Measurements from ENCODE around the gene KLF1. TPM values are rescaled to one million over a fixed set of nuclear protein-coding genes. Genes with fewer than 3 reads are reported as not detected.
"Not testable (repeated sequence)": the region's sequence is repeated elsewhere in the genome, so short reads cannot be mapped to it uniquely, and the experiment has no call there.

KLF1 gene
- total RNA-seq, 2 donors from 2014 or later: 0.61 TPM; not detected in 1

DNA sequence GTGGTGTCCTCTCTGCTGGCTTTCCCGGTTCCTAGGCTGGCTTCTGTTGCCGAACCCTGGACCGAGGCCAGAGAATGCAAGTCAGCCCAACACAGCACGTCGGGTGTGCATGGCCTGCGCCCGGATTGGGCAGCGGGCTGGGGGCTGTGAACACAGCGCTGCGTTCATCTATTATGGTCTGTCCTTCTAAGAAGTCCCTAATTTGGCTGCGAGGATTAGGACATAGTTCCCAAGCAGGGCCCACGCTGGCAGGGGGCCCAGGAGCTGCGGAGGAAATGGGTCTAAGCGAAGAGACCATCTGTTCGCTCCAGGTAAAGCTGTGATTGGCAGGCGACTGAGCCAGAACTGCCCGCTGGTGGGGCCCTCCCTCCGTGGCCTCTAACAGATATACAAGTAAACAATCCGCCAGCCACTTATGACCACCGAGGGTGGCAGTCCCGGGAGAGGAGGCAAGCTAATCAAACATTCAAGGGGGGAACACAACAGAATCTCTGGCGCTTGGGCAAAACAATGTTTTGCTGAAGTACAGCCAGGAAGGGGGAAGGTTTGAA is 26.1 kb upstream of the KLF1 start:
- Mint-ChIP-seq H3K27me3 (no peaks in the 10 kb centered on the region), H3K4me1 (peaks cover 8% of the 10 kb centered on the region), H3K27ac (peak overlapping the region; percentile 85), H3K9me3 (no peaks in the 10 kb centered on the region), H3K36me3 (ENCODE audit: low read depth) (no peaks in the 10 kb centered on the region), H3K4me3 (no peak overlapping the region)
- no peak for ATAC-seq (replicated peaks)

DNA sequence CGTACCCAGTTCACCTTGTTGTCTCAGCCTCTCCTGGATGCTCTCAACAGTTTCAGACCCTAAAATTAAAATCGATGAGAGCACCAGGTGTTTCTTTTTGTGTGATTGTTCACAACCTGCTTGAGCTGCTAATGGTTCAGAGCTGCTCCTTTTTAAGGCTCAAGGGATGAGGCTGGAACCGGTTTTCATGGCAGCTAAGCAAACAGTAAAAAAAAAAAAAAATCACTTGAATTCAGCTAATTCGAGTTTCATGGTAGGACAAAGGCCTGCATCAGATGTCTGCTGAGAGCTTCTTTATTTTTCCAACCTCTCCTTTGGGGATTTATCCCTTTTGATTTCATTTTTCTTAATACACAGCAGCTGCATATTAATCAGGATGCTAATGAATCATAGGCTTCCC is 25.6 kb upstream of the KLF1 start:
- peaks cover 8% of the 10 kb centered on the region for H3K4me1 Mint-ChIP-seq
- H3K9me3 Mint-ChIP-seq: no peaks in the 10 kb centered on the region
- H3K36me3 Mint-ChIP-seq (ENCODE audit: low read depth): no peaks in the 10 kb centered on the region
- H3K27me3 Mint-ChIP-seq: no peaks in the 10 kb centered on the region
- H3K4me3 Mint-ChIP-seq: no peak overlapping the region
- no peak for ATAC-seq (replicated peaks)
- H3K27ac Mint-ChIP-seq: peak overlapping the region; percentile 7

DNA sequence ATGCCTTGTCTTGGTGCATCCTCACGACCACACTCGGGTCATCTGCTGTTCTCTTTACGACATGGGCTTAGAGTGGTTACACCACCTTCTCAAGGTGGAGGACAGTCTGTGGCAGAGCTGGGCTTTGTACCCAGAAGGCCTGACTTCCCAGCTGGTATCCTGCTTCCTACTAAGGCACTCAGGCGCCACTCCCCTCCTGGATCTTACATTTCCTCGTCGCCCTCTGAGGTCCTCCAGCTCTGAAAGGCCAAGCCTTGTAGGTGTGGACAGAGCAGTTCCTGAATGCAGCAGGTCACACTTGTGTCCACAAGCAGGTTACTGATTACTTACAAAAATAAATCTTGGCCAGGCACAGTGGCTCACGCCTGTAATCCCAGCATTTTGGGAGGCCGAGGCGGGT is 20.2 kb upstream of the KLF1 start:
- Mint-ChIP-seq H3K4me1 (no peaks in the 10 kb centered on the region), H3K36me3 (ENCODE audit: low read depth) (peaks cover 4% of the 10 kb centered on the region), H3K4me3 (no peak overlapping the region), H3K27me3 (no peaks in the 10 kb centered on the region), H3K27ac (no peak overlapping the region), H3K9me3 (no peaks in the 10 kb centered on the region)
- no peak for ATAC-seq (replicated peaks)

DNA sequence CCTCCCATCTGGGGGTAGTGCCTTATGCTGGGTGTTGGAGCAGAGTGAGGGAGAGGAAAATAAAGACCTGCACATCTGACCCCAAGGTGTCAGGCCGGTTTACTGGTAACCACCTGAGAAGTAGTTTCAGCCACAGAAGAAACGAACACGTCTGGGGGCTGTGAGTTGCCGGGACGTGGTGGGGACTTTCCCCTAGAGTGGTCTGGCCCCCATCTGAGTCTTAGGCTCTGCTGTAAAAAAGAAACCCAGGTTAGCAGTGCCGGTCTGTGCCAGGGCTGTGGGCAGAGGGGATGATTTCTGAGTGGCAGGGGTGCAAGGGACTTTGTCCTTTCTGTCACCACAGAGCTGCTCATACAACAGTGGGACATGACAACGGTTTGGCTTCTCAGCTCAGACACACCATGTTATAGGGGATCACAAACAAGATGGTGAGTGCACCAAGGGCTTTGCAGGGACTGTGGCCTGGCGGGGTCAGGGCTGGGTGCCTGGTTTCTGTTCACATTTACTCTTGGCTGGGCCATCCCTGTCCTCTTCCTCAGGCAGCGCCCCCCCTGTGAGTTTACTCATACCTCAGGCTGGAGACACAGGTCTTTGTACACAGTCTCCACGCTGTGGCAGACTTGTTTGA is 13.0 kb upstream of the KLF1 start:
- H3K36me3 Mint-ChIP-seq (ENCODE audit: low read depth): peaks cover 52% of the 10 kb centered on the region
- H3K27ac Mint-ChIP-seq: peak overlapping the region; percentile 73
- no peaks in the 10 kb centered on the region for H3K9me3 Mint-ChIP-seq
- H3K4me3 Mint-ChIP-seq: no peak overlapping the region
- peak; percentile 95 for ATAC-seq (replicated peaks)
- H3K4me1 Mint-ChIP-seq: no peaks in the 10 kb centered on the region
- no peaks in the 10 kb centered on the region for H3K27me3 Mint-ChIP-seq

DNA sequence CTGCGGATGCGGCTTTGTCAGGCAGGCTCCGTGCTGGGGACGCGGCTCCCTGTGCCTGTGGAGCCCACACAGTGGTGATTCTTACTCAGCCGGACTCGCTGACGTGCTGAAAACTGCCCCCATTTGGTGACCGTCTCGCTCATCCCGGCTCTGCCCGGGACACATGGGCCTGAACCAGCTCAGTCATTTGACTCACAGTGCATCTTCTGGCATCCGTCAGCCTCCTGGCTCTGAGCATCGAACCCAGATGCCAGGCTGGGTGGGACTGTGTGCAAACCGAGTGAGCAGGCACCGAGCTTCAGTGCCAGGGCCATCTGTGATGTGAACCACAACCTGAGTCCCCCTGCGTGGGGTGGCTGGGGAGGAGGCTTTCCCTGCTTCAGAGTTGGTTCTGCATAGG is 9.5 kb upstream of the KLF1 start:
- Mint-ChIP-seq H3K27ac (no peak overlapping the region), H3K4me3 (no peak overlapping the region), H3K36me3 (ENCODE audit: low read depth) (peaks cover 72% of the 10 kb centered on the region), H3K27me3 (no peaks in the 10 kb centered on the region), H3K9me3 (no peaks in the 10 kb centered on the region), H3K4me1 (no peaks in the 10 kb centered on the region)
- ATAC-seq (replicated peaks): no peak

DNA sequence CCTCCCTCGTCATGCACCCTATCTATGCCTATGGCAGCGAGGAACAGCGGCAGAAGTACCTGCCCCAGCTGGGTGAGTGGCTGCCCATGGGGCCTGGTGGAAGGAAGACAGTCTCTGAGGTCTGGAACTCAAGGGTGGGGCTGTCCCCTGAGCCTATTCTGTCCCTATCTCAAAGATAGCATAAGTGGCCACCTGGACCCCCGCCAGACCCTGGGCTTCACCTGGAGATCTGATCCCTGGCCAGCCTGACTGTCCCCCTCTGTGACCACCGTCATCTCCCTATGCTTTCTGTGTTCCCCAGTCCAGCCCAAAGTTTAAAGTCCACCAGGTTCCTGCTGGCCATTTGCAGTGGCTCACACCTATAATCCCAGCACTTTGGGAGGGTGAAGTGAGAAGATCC is 6.6 kb upstream of the KLF1 start:
- H3K36me3 Mint-ChIP-seq (ENCODE audit: low read depth): peaks cover 60% of the 10 kb centered on the region
- no peak overlapping the region for H3K27ac Mint-ChIP-seq
- no peaks in the 10 kb centered on the region for H3K9me3 Mint-ChIP-seq
- H3K4me1 Mint-ChIP-seq: peaks cover 9% of the 10 kb centered on the region
- H3K27me3 Mint-ChIP-seq: no peaks in the 10 kb centered on the region
- ATAC-seq (replicated peaks): no peak
- peak overlapping the region; percentile 32 for H3K4me3 Mint-ChIP-seq

DNA sequence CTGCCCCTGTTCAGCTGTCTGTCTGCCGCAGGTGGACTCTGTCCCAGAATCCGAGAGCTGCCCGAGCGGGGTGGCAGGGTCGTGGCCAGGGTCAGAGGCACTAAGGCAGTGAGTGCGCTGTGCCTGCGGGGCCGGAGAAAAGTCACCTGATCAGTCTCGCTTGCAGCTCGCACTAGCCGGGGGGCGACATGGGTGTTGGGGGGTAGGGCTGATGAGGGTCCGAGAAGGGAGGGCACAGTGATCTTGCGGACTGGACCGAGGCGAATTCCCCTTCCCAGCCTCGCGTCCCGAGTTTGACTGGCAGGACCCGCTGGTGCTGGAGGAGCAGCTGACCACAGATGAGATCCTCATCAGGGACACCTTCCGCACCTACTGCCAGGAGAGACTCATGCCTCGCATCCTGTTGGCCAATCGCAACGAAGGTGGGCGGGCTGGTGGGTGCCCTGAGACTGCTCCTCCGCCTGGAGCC is 4.6 kb upstream of the KLF1 start:
- ATAC-seq (replicated peaks): no peak
- Mint-ChIP-seq H3K36me3 (ENCODE audit: low read depth) (peaks cover 44% of the 10 kb centered on the region), H3K9me3 (no peaks in the 10 kb centered on the region), H3K4me3 (peak overlapping the region; percentile 98), H3K27me3 (no peaks in the 10 kb centered on the region), H3K27ac (peak overlapping the region; percentile 95), H3K4me1 (peaks cover 9% of the 10 kb centered on the region)

DNA sequence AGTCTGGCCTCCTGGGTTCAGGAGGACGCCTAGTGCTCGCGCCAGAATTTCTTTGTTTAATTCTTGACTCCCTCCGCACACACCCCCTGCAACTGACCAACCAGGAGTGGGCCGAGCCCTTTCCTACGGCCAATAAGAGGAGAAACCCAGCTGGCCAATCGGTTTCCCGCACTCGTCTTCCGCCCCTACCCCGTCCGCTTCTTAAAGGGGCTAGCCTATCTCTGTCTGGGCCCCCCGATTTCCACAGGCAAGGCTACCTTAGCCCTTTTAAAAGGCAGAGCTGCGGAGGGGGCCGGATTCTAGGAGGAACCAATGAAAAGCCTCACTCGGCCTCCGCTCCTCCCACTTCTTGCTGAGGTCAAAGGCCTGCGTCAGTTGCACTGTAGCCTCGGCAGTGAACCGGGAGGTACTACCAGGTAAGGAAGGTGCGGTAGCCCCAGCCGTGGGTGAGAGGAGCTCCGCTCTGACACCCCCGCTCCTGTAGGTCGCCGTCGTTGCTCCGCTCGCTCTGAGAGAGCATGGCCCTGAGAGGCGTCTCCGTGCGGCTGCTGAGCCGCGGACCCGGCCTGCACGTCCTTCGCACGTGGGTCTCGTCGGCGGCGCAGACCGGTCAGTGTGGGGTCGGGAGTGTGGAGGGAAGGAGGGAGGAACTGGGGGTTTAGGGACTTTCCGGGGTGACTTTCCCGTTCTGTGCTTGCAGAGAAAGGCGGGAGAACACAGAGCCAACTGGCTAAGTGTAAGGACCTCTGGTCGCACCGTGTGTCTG is 4.0 kb upstream of the KLF1 start, which contains the start of gene GCDH:
GCDH (plus strand) TSS at position 374 of the 766 bp plus-strand sequence; CDS start at position 519, 145 bp downstream.
- no peaks in the 10 kb centered on the region for H3K9me3 Mint-ChIP-seq
- H3K27me3 Mint-ChIP-seq: no peaks in the 10 kb centered on the region
- peak within 1 kb of the TSS; percentile 98 for H3K4me3 Mint-ChIP-seq
- peak; percentile 97 for ATAC-seq (replicated peaks)
- peak within 1 kb of the TSS; percentile 95 for H3K27ac Mint-ChIP-seq
- peaks cover 38% of the 10 kb centered on the region for H3K36me3 Mint-ChIP-seq (ENCODE audit: low read depth)
- peaks cover 9% of the 10 kb centered on the region for H3K4me1 Mint-ChIP-seq

DNA sequence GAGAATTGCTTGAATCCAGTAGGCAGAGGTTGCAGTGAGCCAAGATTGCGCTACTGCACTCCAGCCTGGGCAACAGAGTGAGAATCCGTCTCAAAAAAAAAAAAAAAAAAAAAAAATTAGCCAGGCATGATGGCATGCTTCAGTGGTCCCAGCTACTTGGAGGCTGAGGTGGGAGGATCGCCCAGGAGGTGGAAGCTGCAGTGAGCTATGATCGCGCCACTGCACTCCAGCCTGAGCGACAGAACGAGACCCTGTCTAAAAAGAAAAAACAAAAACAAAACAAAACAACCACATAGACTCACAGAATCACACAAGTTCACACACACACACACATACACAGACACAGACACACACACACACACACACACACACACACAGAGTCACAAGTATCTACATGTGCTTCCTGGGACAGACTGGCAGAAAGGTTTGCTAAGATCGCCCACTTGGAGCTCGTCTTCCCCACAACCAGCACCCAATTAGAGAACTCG is 3.3 kb upstream of the KLF1 start:
- H3K4me1 Mint-ChIP-seq; H3K9me3 Mint-ChIP-seq; ATAC-seq (replicated peaks): not testable (repeated sequence)

DNA sequence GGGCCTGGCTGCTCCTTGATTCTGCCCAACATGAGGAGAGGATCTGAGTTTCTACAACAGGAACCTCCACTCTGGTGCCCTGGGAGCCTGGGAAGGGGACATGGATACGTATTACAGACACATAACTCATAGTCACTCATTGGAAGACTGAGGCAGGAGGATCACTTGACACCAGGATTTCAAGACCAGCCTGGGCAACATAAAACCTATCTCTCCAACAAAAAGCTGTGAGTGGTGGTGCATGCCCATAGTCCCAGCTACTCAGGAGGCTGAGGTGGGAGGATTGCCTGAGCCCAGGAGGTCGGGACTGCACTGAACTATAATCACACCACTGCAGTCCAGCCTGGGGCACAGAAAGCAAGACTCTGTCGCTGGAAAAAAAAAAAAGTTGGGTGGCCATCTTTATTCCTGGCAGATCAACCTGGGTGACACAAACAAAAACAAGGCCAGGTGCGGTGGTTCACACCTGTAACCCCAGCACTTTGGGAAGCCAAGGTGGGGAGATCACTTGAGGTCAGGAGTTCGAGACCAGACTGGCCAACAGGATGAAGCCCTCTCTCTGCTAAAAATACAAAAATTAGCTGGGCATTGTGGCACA is 1.1 kb upstream of the KLF1 start:
- ATAC-seq (replicated peaks): no peak
- Mint-ChIP-seq H3K4me1 (peaks cover 9% of the 10 kb centered on the region), H3K27ac (no peak overlapping the region), H3K9me3 (no peaks in the 10 kb centered on the region), H3K27me3 (no peaks in the 10 kb centered on the region), H3K4me3 (no peak overlapping the region), H3K36me3 (ENCODE audit: low read depth) (peaks cover 9% of the 10 kb centered on the region)

More for the DNA sequence above, 3.3 kb upstream of the KLF1 start:
- peaks cover 32% of the 10 kb centered on the region for H3K36me3 Mint-ChIP-seq (ENCODE audit: low read depth)
- H3K4me3 Mint-ChIP-seq: peak overlapping the region; percentile 98
- H3K27ac Mint-ChIP-seq: peak overlapping the region; percentile 95
- not testable (repeated sequence) for H3K27me3 Mint-ChIP-seq

DNA sequence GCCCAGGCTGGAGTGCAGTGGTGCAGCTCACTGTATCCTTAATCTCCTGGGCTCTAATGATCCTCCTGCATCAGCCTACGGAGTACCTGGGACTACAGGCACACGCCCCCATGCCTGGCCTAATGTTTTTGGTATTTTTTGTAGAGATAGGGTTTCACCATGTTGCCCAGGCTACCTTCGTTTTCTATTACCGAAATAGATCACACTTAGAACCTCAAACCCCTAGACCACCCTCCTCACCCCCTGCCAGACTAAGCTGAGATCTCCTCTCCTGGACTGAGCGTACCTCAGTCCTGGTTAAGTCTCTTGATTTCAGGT is 391 bp downstream of the KLF1 start:
- Mint-ChIP-seq H3K36me3 (ENCODE audit: low read depth) (peaks cover 8% of the 10 kb centered on the region), H3K27ac (no peak overlapping the region), H3K4me1 (peaks cover 9% of the 10 kb centered on the region), H3K27me3 (no peaks in the 10 kb centered on the region), H3K9me3 (no peaks in the 10 kb centered on the region), H3K4me3 (peak overlapping the region; percentile 66)
- ATAC-seq (replicated peaks): no peak

DNA sequence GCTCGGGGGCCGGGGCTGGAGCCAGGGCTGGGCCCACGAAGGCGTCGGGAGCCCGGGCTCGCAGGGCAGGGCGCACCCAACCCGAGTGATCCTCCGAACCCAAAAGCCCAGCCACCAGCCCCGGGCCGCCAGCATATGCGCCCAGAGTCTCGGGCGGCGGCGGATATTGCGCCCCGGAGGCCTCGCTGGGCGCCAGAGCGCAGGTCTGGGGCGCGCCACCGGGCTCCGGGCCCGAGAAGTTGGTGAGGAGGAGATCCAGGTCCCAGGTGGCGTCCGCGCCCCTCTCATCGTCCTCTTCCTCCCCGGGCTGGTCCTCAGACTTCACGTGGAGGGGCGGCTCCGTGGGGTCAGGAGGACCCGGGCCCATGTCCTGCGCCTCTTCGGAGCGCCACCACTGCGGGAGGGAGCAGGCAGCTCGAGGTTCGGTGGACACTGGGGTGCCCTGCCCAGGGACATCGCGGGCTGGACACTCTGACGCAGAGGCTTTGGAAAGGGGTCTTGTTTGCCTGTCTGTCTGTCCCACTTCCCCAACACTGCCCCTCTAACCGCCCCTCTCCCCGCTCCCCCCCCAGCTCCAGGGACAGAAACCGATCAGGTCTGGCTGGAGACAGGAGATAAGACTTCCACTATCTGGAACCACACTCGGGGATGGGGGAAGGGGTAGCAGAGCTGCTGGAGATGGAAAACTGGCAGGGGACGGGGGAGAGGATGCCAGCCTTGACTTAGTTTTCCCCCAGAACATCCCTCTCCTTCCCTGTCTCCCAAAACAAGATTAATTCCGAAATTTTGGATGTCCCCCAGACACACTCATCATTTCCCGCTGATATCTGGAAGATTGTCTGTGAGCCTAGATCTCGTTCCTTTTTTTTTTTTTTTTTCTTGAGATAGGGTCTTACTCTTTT is 1.0 kb downstream of the KLF1 start:
- Mint-ChIP-seq H3K36me3 (ENCODE audit: low read depth) (peaks cover 6% of the 10 kb centered on the region), H3K27me3 (no peaks in the 10 kb centered on the region), H3K9me3 (no peaks in the 10 kb centered on the region), H3K4me1 (peaks cover 7% of the 10 kb centered on the region), H3K4me3 (peak overlapping the region; percentile 88), H3K27ac (no peak overlapping the region)
- peak; percentile 8 for ATAC-seq (replicated peaks)

DNA sequence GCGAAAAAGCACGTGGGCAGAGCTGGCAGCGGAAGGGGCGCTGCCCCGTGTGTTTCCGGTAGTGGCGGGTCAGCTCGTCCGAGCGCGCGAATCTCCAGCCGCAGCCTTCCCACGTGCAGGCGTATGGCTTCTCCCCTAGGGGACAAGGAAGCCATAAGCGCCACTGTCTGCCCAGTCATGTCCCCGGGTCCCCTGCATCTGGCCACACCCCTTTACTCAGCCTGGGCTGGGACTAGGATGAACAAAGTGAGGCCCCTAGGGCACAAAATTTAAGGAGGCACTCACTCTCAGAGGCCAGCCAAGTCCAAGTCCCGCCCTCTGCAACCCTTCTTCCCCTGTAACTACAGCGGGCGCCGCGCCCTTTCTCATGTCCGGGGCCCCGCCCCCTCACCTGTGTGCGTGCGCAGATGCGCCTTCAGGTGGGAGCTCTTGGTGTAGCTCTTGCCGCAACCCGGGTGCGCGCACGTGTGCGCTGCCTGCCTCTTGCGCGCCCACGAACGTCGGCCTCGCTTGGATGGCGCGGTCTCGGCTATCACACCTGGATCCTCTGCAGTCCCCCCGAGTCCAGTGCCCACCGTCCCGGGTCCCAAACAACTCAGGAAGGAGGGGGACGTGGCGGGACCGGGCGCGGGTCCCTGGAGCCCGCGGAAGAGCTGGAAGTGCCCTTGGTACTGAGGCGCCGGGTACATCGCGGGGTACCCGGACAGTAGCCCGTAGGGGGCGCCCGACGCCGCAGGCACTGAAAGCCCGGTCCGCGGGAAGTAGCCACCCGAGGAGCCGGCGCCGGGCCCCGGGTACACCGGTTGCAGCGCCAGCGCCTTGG is 1.9 kb downstream of the KLF1 start:
- Mint-ChIP-seq H3K36me3 (ENCODE audit: low read depth) (no peaks in the 10 kb centered on the region), H3K4me3 (peak overlapping the region; percentile 88), H3K27me3 (no peaks in the 10 kb centered on the region), H3K9me3 (no peaks in the 10 kb centered on the region), H3K27ac (peak overlapping the region; percentile 49), H3K4me1 (no peaks in the 10 kb centered on the region)
- ATAC-seq (replicated peaks): peak; percentile 72
